Measurements from ENCODE around the gene MLST8.

GRCh38 chr16:2229632-2230250 is 24.5 kb downstream of the MLST8 start:
- TF ChIP-seq CTCF (IDR thresholded peaks at IDR 0.05; ENCODE audit: borderline replicate concordance, extremely low read depth, low read length, poor library complexity, severe bottlenecking) (no peak), EZH2 (IDR thresholded peaks at IDR 0.05; ENCODE audit: borderline replicate concordance, low read depth, low read length, severe bottlenecking) (no peak)

All from DND-41 (cell line).